HepG2 (cell line): ENCODE results near the gene TP53. TPM values are rescaled to one million over a fixed set of nuclear protein-coding genes. Genes with fewer than 3 reads are reported as not detected.

Experiments used
- ARID5B ChIP-seq: IDR thresholded peaks from 2 replicates; pipeline ENCODE4 v1.4.0; 2020; ENCODE audit warnings: mild to moderate bottlenecking, missing genetic modification reagents
- CREBL2 ChIP-seq: sonication (generic); formaldehyde crosslinking; IDR thresholded peaks from 2 replicates; pipeline ENCODE4 v1.8.1; 2023; ENCODE audit warnings: missing genetic modification reagents, mild to moderate bottlenecking, borderline replicate concordance
- FOXC1 ChIP-seq: sonication (generic); formaldehyde crosslinking; IDR thresholded peaks from 2 replicates; pipeline ENCODE4 v1.8.0; 2022; ENCODE audit warnings: mild to moderate bottlenecking, missing genetic modification reagents, borderline replicate concordance
- FUBP1 ChIP-seq: sonication (generic); formaldehyde crosslinking; IDR thresholded peaks from 2 replicates; pipeline ENCODE4 v1.5.1; 2020; ENCODE audit warnings: missing genetic modification reagents, mild to moderate bottlenecking, borderline replicate concordance
- NR2F2 ChIP-seq: IDR thresholded peaks from 2 replicates; pipeline ENCODE4 v1.6.1; 2012; ENCODE audit warnings: low read depth, inconsistent platforms, borderline replicate concordance
- PHF5A ChIP-seq: IDR thresholded peaks from one replicate; pipeline ENCODE4 v1.6.1; 2018; ENCODE audit warnings: low read depth, missing genetic modification reagents; ENCODE audit not compliant: unreplicated experiment
- REXO4 ChIP-seq: sonication (generic); formaldehyde crosslinking; IDR thresholded peaks from 2 replicates; pipeline ENCODE4 v1.8.0; 2022; ENCODE audit warnings: missing genetic modification reagents, mild to moderate bottlenecking, borderline replicate concordance
- SAP130 ChIP-seq: IDR thresholded peaks from 2 replicates; pipeline ENCODE4 v1.6.1; 2016; ENCODE audit warnings: low read depth
- SCMH1 ChIP-seq: sonication (generic); formaldehyde crosslinking; IDR thresholded peaks from 2 replicates; pipeline ENCODE4 v1.9.0; 2021; ENCODE audit warnings: missing genetic modification reagents, mild to moderate bottlenecking, borderline replicate concordance
- SMAD9 ChIP-seq: sonication (generic); formaldehyde crosslinking; IDR thresholded peaks from 2 replicates; pipeline ENCODE4 v1.5.1; 2020; ENCODE audit warnings: mild to moderate bottlenecking, missing genetic modification reagents
- SMYD3 ChIP-seq: sonication (generic); formaldehyde crosslinking; IDR thresholded peaks from 2 replicates; pipeline ENCODE4 v1.8.1; 2023; ENCODE audit warnings: mild to moderate bottlenecking, missing genetic modification reagents
- TRIM24 ChIP-seq: sonication (generic); formaldehyde crosslinking; IDR thresholded peaks from 2 replicates; pipeline ENCODE4 v1.8.0; 2022; ENCODE audit warnings: mild to moderate bottlenecking, missing genetic modification reagents
- ZBTB4 ChIP-seq: sonication (generic); formaldehyde crosslinking; IDR thresholded peaks from 2 replicates; pipeline ENCODE4 v1.4.0; 2020; ENCODE audit warnings: missing genetic modification reagents, mild to moderate bottlenecking, borderline replicate concordance
- ZNF121 ChIP-seq: sonication (generic); formaldehyde crosslinking; IDR thresholded peaks from 2 replicates; pipeline ENCODE4 v1.5.0; 2020; ENCODE audit warnings: mild to moderate bottlenecking, missing genetic modification reagents
- ZNF576 ChIP-seq: sonication (generic); formaldehyde crosslinking; IDR thresholded peaks from 2 replicates; pipeline ENCODE4 v1.4.0; 2020; ENCODE audit warnings: mild to moderate bottlenecking, missing genetic modification reagents
- ZNF605 ChIP-seq: sonication (generic); formaldehyde crosslinking; IDR thresholded peaks from 2 replicates; pipeline ENCODE4 v1.8.0; 2022; ENCODE audit warnings: mild to moderate bottlenecking, missing genetic modification reagents
- ZNF841 ChIP-seq: sonication (generic); formaldehyde crosslinking; IDR thresholded peaks from 2 replicates; pipeline ENCODE4 v1.8.1; 2023; ENCODE audit warnings: missing genetic modification reagents, borderline replicate concordance
- polyA plus RNA-seq, 8 experiments: library from polyadenylated mRNA; depleted of rRNA in 3 of 8; stranded (reverse) in 7 of 8; unstranded in 1 of 8; fragments of >200 nt; fragmentation: Illumina TruSeq in 4 of 8; extraction: Trizol in 4 of 8; gene quantifications; 2 replicates each; pipeline versions ENCODE4 v1.2.1 to v1.2.3, GENCODE V29; 2011 to 2016; ENCODE audit warnings: low read depth in 4 of 8, missing spikeins in 1 of 8, mixed read lengths in 1 of 8; ENCODE audit not compliant: insufficient read depth in 1 of 8
- total RNA-seq, 5 experiments: library from RNA; depleted of rRNA; stranded (reverse); fragments of >200 nt; fragmentation: Illumina TruSeq; extraction: Trizol; gene quantifications; 2 replicates each; pipeline ENCODE4 v1.2.3, GENCODE V29; 2016; ENCODE audit warnings: low read depth in 1 of 5

TP53 gene
- total and polyA plus RNA-seq, 2 of the 13 experiments (the other 11 are each of a cell fraction or from before 2014, with no cell fraction given) = 17.1 to 29.9 TPM

GRCh38 chr17:7631398-7632380 is 55.6 kb downstream of the TP53 start (continued):
- TF ChIP-seq PHF5A (CRISPR knock-in tag) (no peak), SMAD9 (no peak), SCMH1 (CRISPR knock-in tag) (no peak), FOXC1 (no peak), SMYD3 (CRISPR knock-in tag) (no peak), ARID5B (CRISPR knock-in tag) (no peak), SAP130 (peak; percentile 31; the same call in 1 of the 2 replicates), FUBP1 (CRISPR knock-in tag) (no peak), ZNF605 (CRISPR knock-in tag) (0 out of 2 replicates have a peak, but pooled peaks have one; percentile 35), CREBL2 (no peak), ZBTB4 (CRISPR knock-in tag) (0 out of 2 replicates have a peak, but pooled peaks have one; percentile 4), ZNF576 (CRISPR knock-in tag) (no peak), TRIM24 (no peak), NR2F2 (no peak), REXO4 (CRISPR knock-in tag) (no peak), ZNF841 (CRISPR knock-in tag) (no peak), ZNF121 (peak; percentile 35)
